Measurements from ENCODE around the gene CD72.

The CD72 gene

DNA sequence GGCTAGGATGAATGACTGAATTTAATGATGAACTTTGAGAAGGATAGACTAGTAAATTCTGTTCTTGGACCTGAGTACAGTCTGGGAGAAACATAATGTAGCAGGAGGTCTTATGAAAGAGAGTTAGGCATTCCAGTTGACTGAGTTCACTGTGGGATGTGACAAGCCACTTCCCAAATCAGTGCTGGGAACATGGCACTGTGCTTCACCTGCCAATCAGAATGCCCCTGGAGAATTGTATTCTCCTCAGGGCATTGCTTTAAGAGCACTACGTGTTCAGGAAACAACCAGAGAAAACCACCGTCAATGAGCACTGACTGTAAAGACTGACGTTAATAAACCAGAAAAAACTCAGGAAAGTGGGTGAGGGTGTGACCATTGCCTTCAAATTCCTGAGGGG is 41.1 kb upstream of the CD72 start:
- TF ChIP-seq TEAD4 (IDR thresholded peaks at IDR 0.05): no peak
- no peak for TF ChIP-seq EGR1 (IDR thresholded peaks at IDR 0.05)
- TF ChIP-seq FOXM1 (IDR thresholded peaks at IDR 0.05; ENCODE audit: borderline replicate concordance, low read depth): no peak
- TF ChIP-seq, protein P1, sequence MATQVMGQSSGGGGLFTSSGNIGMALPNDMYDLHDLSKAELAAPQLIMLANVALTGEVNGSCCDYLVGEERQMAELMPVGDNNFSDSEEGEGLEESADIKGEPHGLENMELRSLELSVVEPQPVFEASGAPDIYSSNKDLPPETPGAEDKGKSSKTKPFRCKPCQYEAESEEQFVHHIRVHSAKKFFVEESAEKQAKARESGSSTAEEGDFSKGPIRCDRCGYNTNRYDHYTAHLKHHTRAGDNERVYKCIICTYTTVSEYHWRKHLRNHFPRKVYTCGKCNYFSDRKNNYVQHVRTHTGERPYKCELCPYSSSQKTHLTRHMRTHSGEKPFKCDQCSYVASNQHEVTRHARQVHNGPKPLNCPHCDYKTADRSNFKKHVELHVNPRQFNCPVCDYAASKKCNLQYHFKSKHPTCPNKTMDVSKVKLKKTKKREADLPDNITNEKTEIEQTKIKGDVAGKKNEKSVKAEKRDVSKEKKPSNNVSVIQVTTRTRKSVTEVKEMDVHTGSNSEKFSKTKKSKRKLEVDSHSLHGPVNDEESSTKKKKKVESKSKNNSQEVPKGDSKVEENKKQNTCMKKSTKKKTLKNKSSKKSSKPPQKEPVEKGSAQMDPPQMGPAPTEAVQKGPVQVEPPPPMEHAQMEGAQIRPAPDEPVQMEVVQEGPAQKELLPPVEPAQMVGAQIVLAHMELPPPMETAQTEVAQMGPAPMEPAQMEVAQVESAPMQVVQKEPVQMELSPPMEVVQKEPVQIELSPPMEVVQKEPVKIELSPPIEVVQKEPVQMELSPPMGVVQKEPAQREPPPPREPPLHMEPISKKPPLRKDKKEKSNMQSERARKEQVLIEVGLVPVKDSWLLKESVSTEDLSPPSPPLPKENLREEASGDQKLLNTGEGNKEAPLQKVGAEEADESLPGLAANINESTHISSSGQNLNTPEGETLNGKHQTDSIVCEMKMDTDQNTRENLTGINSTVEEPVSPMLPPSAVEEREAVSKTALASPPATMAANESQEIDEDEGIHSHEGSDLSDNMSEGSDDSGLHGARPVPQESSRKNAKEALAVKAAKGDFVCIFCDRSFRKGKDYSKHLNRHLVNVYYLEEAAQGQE (IDR thresholded peaks at IDR 0.05; ENCODE audit: low read depth): no peak
- TF ChIP-seq, protein P2, sequence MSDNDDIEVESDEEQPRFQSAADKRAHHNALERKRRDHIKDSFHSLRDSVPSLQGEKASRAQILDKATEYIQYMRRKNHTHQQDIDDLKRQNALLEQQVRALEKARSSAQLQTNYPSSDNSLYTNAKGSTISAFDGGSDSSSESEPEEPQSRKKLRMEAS (IDR thresholded peaks at IDR 0.05): no peak
- no peak for TF ChIP-seq CREB1 (IDR thresholded peaks at IDR 0.05; ENCODE audit: low read depth)
- no peak for TF ChIP-seq RAD21 (IDR thresholded peaks at IDR 0.05; ENCODE audit: low read depth)
- TF ChIP-seq TCF12 (IDR thresholded peaks at IDR 0.05; ENCODE audit: low read depth): no peak
- no peak for TF ChIP-seq YY1 (IDR thresholded peaks at IDR 0.05; ENCODE audit: low read depth)
- TF ChIP-seq, protein P3, sequence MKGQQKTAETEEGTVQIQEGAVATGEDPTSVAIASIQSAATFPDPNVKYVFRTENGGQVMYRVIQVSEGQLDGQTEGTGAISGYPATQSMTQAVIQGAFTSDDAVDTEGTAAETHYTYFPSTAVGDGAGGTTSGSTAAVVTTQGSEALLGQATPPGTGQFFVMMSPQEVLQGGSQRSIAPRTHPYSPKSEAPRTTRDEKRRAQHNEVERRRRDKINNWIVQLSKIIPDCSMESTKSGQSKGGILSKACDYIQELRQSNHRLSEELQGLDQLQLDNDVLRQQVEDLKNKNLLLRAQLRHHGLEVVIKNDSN (IDR thresholded peaks at IDR 0.05): no peak
- TF ChIP-seq TAF1 (IDR thresholded peaks at IDR 0.05; ENCODE audit: low read depth): no peak
- no peak for TF ChIP-seq EP300 (IDR thresholded peaks at IDR 0.05; ENCODE audit: borderline replicate concordance)

DNA sequence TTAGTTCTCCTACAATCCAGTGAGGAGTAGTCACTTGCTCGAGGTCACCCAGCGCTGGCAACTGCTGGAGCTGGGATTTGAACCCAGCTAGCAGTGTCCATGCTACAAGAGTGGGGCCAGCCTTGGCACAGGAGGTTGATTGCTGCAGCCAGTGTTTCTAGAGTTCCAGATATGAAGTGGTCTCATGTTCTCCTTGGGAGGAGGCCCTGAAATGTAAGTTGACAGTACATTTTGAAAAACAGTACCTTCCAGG is 40.7 kb upstream of the CD72 start:
- TF ChIP-seq EP300 (IDR thresholded peaks at IDR 0.05; ENCODE audit: borderline replicate concordance): no peak
- TF ChIP-seq EGR1 (IDR thresholded peaks at IDR 0.05): no peak
- TF ChIP-seq TAF1 (IDR thresholded peaks at IDR 0.05; ENCODE audit: low read depth): no peak

DNA sequence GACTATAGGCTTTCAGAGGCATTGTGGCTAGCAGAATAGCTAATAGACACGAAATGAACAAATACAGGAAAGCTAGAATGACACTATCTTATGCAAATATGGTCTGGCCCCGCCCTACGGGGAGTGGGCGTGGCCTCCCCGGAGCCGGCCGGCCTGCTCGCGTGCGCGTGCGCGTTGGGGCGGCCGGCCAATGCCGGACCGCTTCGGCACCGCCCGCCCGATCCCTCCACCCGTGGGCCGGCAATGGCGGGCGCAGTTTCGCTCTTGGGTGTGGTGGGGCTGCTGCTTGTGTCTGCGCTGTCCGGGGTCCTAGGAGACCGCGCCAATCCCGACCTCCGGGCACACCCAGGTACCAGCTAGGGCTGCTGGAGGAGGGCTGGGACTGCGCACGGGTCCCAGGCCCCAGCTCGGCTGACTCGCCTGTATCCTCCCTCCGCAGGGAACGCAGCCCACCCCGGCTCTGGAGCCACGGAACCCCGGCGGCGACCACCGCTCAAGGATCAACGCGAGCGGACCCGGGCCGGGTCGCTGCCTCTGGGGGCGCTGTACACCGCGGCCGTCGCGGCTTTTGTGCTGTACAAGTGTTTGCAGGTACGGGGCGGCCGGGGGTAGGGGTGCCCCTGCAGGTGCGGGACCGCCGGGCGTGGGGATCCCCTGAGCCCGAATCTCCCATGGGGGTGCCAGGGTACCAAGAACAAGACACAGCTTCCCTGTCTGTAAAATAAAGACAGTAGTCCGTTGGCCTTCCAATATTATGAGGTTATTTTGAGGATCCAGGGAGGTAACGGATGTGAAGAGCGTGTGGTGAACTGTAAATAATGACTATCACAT is 40.1 kb upstream of the CD72 start, which contains the start of gene CCDC107:
Gene CCDC107 (plus strand): TSS at position 156 of the 831 bp plus-strand sequence. CDS start 88 bp downstream, at position 244.
- TF ChIP-seq CREB1 (IDR thresholded peaks at IDR 0.05; ENCODE audit: low read depth): no peak
- peak; percentile 67; the same call in 1 of the 2 replicates for TF ChIP-seq ZBTB7A (IDR thresholded peaks at IDR 0.05; ENCODE audit: low read depth)
- peak; percentile 37 for TF ChIP-seq RAD21 (IDR thresholded peaks at IDR 0.05; ENCODE audit: low read depth)
- TF ChIP-seq, protein P1 (IDR thresholded peaks at IDR 0.05; ENCODE audit: low read depth): peak; percentile 59
- no peak for TF ChIP-seq NFIC (IDR thresholded peaks at IDR 0.05)
- TF ChIP-seq EP300 (IDR thresholded peaks at IDR 0.05; ENCODE audit: borderline replicate concordance): no peak
- TF ChIP-seq EGR1 (IDR thresholded peaks at IDR 0.05): 0 out of 2 replicates have a peak, but pooled peaks have one; percentile 15
- peak; percentile 89 for TF ChIP-seq YY1 (IDR thresholded peaks at IDR 0.05; ENCODE audit: low read depth)
- TF ChIP-seq, protein P3 (IDR thresholded peaks at IDR 0.05): no peak
- peak; percentile 73 for TF ChIP-seq TAF1 (IDR thresholded peaks at IDR 0.05; ENCODE audit: low read depth)
- no peak for TF ChIP-seq CEBPB (IDR thresholded peaks at IDR 0.05)
- no peak for TF ChIP-seq TEAD4 (IDR thresholded peaks at IDR 0.05)
- peak; percentile 13; the same call in 1 of the 2 replicates for TF ChIP-seq FOXM1 (IDR thresholded peaks at IDR 0.05; ENCODE audit: borderline replicate concordance, low read depth)
- TF ChIP-seq, protein P2 (IDR thresholded peaks at IDR 0.05): no peak
- TF ChIP-seq TCF12 (IDR thresholded peaks at IDR 0.05; ENCODE audit: low read depth): no peak

DNA sequence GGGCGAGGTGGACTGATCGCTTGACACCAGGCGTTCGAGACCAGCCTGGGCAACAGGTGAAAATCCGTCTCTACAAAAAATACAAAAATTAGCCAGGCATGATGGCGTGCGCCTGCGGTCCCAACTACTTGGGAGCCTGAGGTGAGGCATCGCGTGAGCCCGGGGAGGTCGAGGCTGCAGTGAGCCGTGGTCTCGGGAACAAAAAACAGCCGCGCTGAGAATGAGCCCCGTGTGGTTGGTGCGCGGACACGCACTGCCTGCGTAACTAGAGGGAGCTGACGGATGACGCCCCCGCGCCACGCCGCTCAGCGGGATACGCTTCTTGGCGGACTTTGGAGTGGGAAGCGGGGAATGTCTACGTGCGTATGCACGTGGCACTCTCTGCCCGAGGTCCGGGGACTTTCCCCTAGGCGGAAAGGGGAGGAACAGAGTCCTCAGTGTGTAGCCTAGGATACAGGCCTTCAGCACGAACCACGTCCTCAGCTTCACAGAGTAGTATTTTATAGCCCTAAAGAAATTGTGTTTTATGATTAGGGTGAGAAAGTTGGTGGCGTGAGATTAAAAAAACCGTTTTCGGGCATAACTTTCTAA is 39.4 kb upstream of the CD72 start, which contains the start of gene RMRP:
Gene RMRP (minus strand): TSS at position 474 of the 591 bp plus-strand sequence.
- peak; percentile 47; the same call in 1 of the 2 replicates for TF ChIP-seq NFIC (IDR thresholded peaks at IDR 0.05)
- TF ChIP-seq EGR1 (IDR thresholded peaks at IDR 0.05): peak; percentile 88
- peak; percentile 93 for TF ChIP-seq TEAD4 (IDR thresholded peaks at IDR 0.05)
- peak; percentile 56; the same call in 1 of the 2 replicates for TF ChIP-seq EP300 (IDR thresholded peaks at IDR 0.05; ENCODE audit: borderline replicate concordance)
- peak; percentile 68 for TF ChIP-seq YY1 (IDR thresholded peaks at IDR 0.05; ENCODE audit: low read depth)
- no peak; the same call in 1 of the 2 replicates for TF ChIP-seq CREB1 (IDR thresholded peaks at IDR 0.05; ENCODE audit: low read depth)
- no peak; the same call in 1 of the 2 replicates for TF ChIP-seq ZBTB7A (IDR thresholded peaks at IDR 0.05; ENCODE audit: low read depth)
- TF ChIP-seq, protein P2 (IDR thresholded peaks at IDR 0.05): peak; percentile 99
- TF ChIP-seq RAD21 (IDR thresholded peaks at IDR 0.05; ENCODE audit: low read depth): no peak; the same call in 1 of the 2 replicates
- TF ChIP-seq, protein P3 (IDR thresholded peaks at IDR 0.05): peak; percentile 76
- TF ChIP-seq FOXM1 (IDR thresholded peaks at IDR 0.05; ENCODE audit: borderline replicate concordance, low read depth): peak; percentile 47; the same call in 1 of the 2 replicates
- peak; percentile 64 for TF ChIP-seq CEBPB (IDR thresholded peaks at IDR 0.05)
- TF ChIP-seq, protein P1 (IDR thresholded peaks at IDR 0.05; ENCODE audit: low read depth): no peak
- TF ChIP-seq TAF1 (IDR thresholded peaks at IDR 0.05; ENCODE audit: low read depth): no peak
- peak; percentile 70; the same call in 1 of the 2 replicates for TF ChIP-seq TCF12 (IDR thresholded peaks at IDR 0.05; ENCODE audit: low read depth)
